SW 1271 (cell line): ENCODE results near the gene NKX3-2.

Source experiments
- DNase-seq, 2 experiments: peaks; one replicate each; lab custom pipeline; 2025; lab: John Stamatoyannopoulos, UW

The NKX3-2 gene

GRCh38 chr4:13504374-13504773 is 39.9 kb downstream of the NKX3-2 start:
- no peak for DNase-seq

- DNase-seq: no peak
Measured at GRCh38 chr4:13498469-13498868, 45.8 kb downstream of the NKX3-2 start.

- DNase-seq: no peak
Measured at GRCh38 chr4:13496605-13497004, 47.7 kb downstream of the NKX3-2 start.

- DNase-seq: no peak
Measured at GRCh38 chr4:13495753-13496152, 48.6 kb downstream of the NKX3-2 start.

GRCh38 chr4:13493793-13494192 is 50.5 kb downstream of the NKX3-2 start:
- no peak for DNase-seq

GRCh38 chr4:13492747-13493146 is 51.6 kb downstream of the NKX3-2 start:
- no peak for DNase-seq
